A673 (cell line): ENCODE results near the gene C1orf210. TPM values are rescaled to one million over a fixed set of nuclear protein-coding genes. Genes with fewer than 3 reads are reported as not detected.

Source experiments
- BruUV-seq: library from RNA; stranded (reverse); fragments of 400-500 nt; replicated peaks from 2 replicates; lab custom pipeline; 2021; lab: Mats Ljungman, UMichigan
- CTCF ChIA-PET: fragments of 300-600 bp; sonication (Branson Sonifier 250); formaldehyde crosslinking; loops from one replicate; lab custom pipeline; 2022; ENCODE audit warnings: antibody characterized with exemption; lab: Charles Lee
- POLR2A ChIA-PET: fragments of 300-600 bp; sonication (Branson Sonifier 250); formaldehyde crosslinking; loops from one replicate; lab custom pipeline; 2022; ENCODE audit warnings: antibody characterized with exemption; ENCODE audit not compliant: low non-redundant PET; lab: Charles Lee
- DNase-seq: peaks from one replicate; pipeline ENCODE4 v3.0.0-alpha.2; 2015; ENCODE audit warnings: low spot score
- H3K27ac ChIP-seq: fragments of 200-600 bp; sonication (generic); 2 replicates; pipeline ENCODE4 v1.5.1; 2016; ENCODE audit warnings: mixed run types, low read depth, mild to moderate bottlenecking, mixed read lengths, antibody characterized with exemption, low read length; ENCODE audit not compliant: poor library complexity, severe bottlenecking
- H3K27me3 ChIP-seq: fragments of 200-600 bp; sonication (generic); replicated peaks from 2 replicates; pipeline ENCODE4 v1.6.1; 2017; ENCODE audit warnings: mixed run types, low read depth, mild to moderate bottlenecking, mixed read lengths, antibody characterized with exemption, low read length; ENCODE audit not compliant: insufficient read depth, poor library complexity
- H3K36me3 ChIP-seq: fragments of 200-600 bp; sonication (generic); 2 replicates; pipeline ENCODE4 v1.6.1; 2016; ENCODE audit warnings: mixed run types, mild to moderate bottlenecking, mixed read lengths, antibody characterized with exemption, low read length; ENCODE audit not compliant: insufficient read depth, poor library complexity, severe bottlenecking
- H3K4me1 ChIP-seq: fragments of 200-600 bp; sonication (generic); 2 replicates; pipeline ENCODE4 v1.6.1; 2017; ENCODE audit warnings: mixed run types, mild to moderate bottlenecking, mixed read lengths, antibody characterized with exemption, low read length; ENCODE audit not compliant: insufficient read depth, poor library complexity, severe bottlenecking
- H3K4me3 ChIP-seq: fragments of 200-600 bp; sonication (generic); 2 replicates; pipeline ENCODE4 v1.5.1; 2016; ENCODE audit warnings: low read depth, mixed run types, mild to moderate bottlenecking, mixed read lengths, low read length; ENCODE audit not compliant: poor library complexity, severe bottlenecking
- H3K9me3 ChIP-seq: fragments of 200-600 bp; sonication (generic); 2 replicates; pipeline ENCODE4 v1.6.1; 2016; ENCODE audit warnings: mixed run types, low read depth, mild to moderate bottlenecking, mixed read lengths, antibody characterized with exemption, low read length; ENCODE audit not compliant: poor library complexity, severe bottlenecking
- CTCF ChIP-seq: fragments of 300-800, 200-600 bp; sonication (generic); conservative IDR thresholded peaks from 2 replicates; pipeline ENCODE4 v1.5.1; 2017; ENCODE audit warnings: low read depth, mild to moderate bottlenecking, antibody characterized with exemption, low read length, moderate library complexity, mixed read lengths
- EZH2 ChIP-seq: fragments of 200-600 bp; sonication (generic); IDR thresholded peaks from 2 replicates; pipeline ENCODE4 v1.6.1; 2017; ENCODE audit warnings: borderline replicate concordance, low read depth, mild to moderate bottlenecking, mixed read lengths, antibody characterized with exemption, low read length; ENCODE audit not compliant: poor library complexity, severe bottlenecking
- intact Hi-C: fragments of 100-400 bp; cut with micrococcal nuclease; formaldehyde crosslinking; loops from one replicate; pipeline ENCODE4 v1.10.0; 2022; ENCODE audit not compliant: unreplicated experiment
- total RNA-seq: library from RNA; stranded (reverse); gene quantifications from 2 replicates; pipeline ENCODE4 v1.2.3, GENCODE V29; 2021

C1orf210 gene
- total RNA-seq, 1 experiment from 2014 or later, result not detected

DNA sequence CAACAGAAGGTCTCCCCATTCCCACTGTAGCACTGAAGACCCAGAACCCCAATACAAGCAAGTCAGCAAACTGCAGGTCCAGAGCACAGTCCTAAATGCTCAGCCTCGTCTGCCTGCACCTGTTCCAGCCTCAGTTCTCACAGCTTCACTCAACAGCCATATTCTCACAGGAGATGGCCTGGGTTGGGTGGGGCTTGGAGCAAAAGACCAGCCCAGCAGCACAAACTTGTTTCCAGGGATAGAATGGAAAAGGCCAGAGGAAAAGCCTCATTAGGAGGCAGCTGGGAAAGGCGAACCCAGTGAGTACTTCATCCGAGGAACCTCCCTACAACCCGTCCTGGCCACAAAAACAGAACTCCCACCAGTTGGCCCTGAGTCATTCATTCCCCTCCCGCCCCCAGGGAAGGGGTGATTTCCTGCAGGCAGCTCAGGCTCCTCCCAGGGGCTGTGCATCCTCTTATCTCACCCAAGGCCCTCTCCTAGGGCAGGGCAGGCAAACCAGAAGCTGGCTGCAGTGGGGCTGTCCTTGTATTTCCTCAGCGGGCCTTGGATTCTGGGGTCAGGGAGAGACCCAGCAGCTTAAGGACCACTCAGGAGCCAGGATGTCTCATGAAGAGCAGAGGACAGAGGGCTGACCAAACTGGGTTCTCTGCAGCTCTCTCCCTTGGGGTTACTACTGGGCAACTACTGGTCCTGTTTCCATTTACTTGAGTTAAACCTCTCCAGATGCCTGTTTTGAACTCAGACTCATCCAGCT is 44.8 kb upstream of the C1orf210 start:
- no TSS peak for BruUV-seq
- Histone ChIP-seq H3K9me3 (peaks cover 11% of the 10 kb centered on the region), H3K4me1 (peaks cover 7% of the 10 kb centered on the region), H3K27me3 (no peaks in the 10 kb centered on the region), H3K4me3 (no peak overlapping the region), H3K36me3 (no peaks in the 10 kb centered on the region), H3K27ac (peak overlapping the region; percentile 44)
- peak; percentile 84 for DNase-seq
- intact Hi-C loops, result loop anchor here (5.0 kb wide), 1 partner anchor 83 kb away; no protein-coding TSS in a partner anchor
- ChIA-PET POLR2A (no interaction called here), CTCF (no interaction called here)
- TF ChIP-seq CTCF, result no peak
- no peak for TF ChIP-seq EZH2

- intact Hi-C loops, result no loop called here
- Histone ChIP-seq H3K27ac (no peak overlapping the region), H3K4me1 (peaks cover 12% of the 10 kb centered on the region), H3K36me3 (no peaks in the 10 kb centered on the region), H3K9me3 (peaks cover 11% of the 10 kb centered on the region), H3K27me3 (no peaks in the 10 kb centered on the region), H3K4me3 (no peak overlapping the region)
- BruUV-seq, result no TSS peak
- ChIA-PET CTCF (no interaction called here), POLR2A (no interaction called here)
- TF ChIP-seq CTCF, result no peak
- no peak for TF ChIP-seq EZH2
- peak; percentile 52 for DNase-seq
Observed at GRCh38 chr1:43327549-43328292, 42.3 kb upstream of the C1orf210 start.

DNA sequence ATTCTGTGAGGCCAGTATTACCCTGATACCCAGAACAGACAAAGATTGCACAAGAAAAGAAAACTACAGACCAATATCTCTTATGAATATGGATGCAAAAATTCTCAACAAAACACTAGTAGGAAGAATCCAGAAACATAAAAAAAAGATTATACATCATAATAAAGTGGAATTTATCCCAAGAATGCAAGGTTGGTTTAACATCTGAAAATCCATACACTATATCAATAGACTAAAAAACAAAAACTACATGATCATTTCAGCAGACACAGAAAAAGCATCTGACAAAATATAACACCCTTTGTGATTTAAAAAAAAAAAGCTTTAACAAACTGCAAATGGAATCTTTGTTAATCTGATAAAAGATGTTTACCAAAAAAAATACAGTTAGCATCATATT is 40.0 kb upstream of the C1orf210 start:
- POLR2A ChIA-PET, result no interaction called here
- Histone ChIP-seq H3K27ac (no peak overlapping the region), H3K9me3 (peaks cover 11% of the 10 kb centered on the region), H3K4me1 (peaks cover 8% of the 10 kb centered on the region), H3K27me3 (no peaks in the 10 kb centered on the region), H3K36me3 (no peaks in the 10 kb centered on the region), H3K4me3 (no peak overlapping the region)
- no peak for DNase-seq
- TF ChIP-seq CTCF, result no peak
- no peak for TF ChIP-seq EZH2
- CTCF ChIA-PET, result no interaction called here
- no TSS peak for BruUV-seq
- intact Hi-C loops, result no loop called here
